ENCODE results near the gene SPDYE18.
"Not testable (repeated sequence)": the region's sequence is repeated elsewhere in the genome, so short reads cannot be mapped to it uniquely, and the experiment has no call there.

Gene SPDYE18

GRCh38 chr7:77005461-77006057, 56.8 kb downstream of the SPDYE18 start:
- not testable (repeated sequence) for DNase-seq

DNA sequence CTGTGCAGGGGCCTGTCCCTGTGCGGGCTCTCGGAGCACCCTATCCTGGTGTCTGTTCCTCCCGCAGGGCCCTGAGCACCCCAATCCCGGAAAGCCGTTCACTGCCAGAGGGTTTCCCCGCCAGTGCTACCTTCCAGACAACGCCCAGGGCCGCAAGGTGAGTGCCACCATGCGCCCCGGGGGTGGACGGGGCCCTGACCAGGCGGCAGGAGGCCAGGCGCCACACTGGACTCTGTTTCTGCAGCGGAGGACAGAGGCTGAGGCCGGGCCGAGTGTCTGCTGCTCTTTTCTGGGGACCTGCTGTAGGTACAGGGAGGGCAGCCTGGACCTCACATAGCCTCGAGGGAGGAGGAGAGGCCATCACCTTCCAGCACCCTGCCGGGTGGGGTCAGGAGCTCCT, 58.2 kb downstream of the SPDYE18 start:
- not testable (repeated sequence) for DNase-seq

GRCh38 chr7:77003241-77003640, 59.1 kb downstream of the SPDYE18 start:
- not testable (repeated sequence) for DNase-seq

GRCh38 chr7:77002678-77003233, 59.6 kb downstream of the SPDYE18 start:
- DNase-seq = not testable (repeated sequence)

DNA sequence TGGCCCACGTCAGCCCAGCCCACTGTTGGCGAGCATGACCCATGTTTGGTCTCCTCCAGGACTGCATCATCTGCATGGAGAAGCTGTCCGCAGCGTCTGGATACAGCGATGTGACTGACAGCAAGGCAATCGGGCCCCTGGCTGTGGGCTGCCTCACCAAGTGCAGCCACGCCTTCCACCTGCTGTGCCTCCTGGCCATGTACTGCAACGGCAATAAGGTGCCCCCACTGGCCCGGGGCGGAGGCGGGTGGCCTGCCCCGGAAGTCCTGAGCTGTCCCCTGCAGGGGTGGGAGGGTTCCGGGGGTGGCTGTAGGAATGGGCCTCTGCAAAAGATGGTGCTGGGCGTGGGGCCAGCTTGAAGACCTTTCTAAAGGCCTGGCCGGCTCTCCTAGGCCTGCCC, 60.3 kb downstream of the SPDYE18 start:
- not testable (repeated sequence) for DNase-seq
